Calu3 (cell line): ENCODE data around the gene SLC39A7. TPM values are rescaled to one million over a fixed set of nuclear protein-coding genes. Genes with fewer than 3 reads are reported as not detected.

ENCODE experiments used
- BruUV-seq: library from RNA; stranded (reverse); fragments of 400-500 nt; replicated peaks from 2 replicates; lab custom pipeline; 2021; lab: Mats Ljungman, UMichigan
- CTCF ChIA-PET: fragments of 300-600 bp; sonication (Branson Sonifier 250); formaldehyde crosslinking; loops from one replicate; lab custom pipeline; 2022; ENCODE audit warnings: antibody characterized with exemption; lab: Charles Lee
- DNase-seq: peaks from one replicate; pipeline ENCODE4 v3.0.0; 2022
- H3K27ac Mint-ChIP-seq: one replicate; pipeline ENCODE4 v1.8.0; 2022; ENCODE audit warnings: mixed read lengths; ENCODE audit not compliant: unreplicated experiment
- H3K27me3 Mint-ChIP-seq: one replicate; pipeline ENCODE4 v1.8.0; 2022; ENCODE audit warnings: mixed read lengths; ENCODE audit not compliant: unreplicated experiment
- H3K36me3 Mint-ChIP-seq: one replicate; pipeline ENCODE4 v1.8.0; 2022; ENCODE audit warnings: mild to moderate bottlenecking, moderate library complexity, mixed read lengths; ENCODE audit not compliant: insufficient read depth, unreplicated experiment
- H3K4me1 Mint-ChIP-seq: one replicate; pipeline ENCODE4 v1.8.0; 2022; ENCODE audit warnings: mild to moderate bottlenecking, low read depth, mixed read lengths; ENCODE audit not compliant: unreplicated experiment
- H3K4me3 Mint-ChIP-seq: one replicate; pipeline ENCODE4 v1.8.0; 2022; ENCODE audit warnings: mild to moderate bottlenecking, low read depth, moderate library complexity, mixed read lengths; ENCODE audit not compliant: unreplicated experiment
- H3K9me3 Mint-ChIP-seq: one replicate; pipeline ENCODE4 v1.8.0; 2022; ENCODE audit warnings: low read depth, mixed read lengths; ENCODE audit not compliant: unreplicated experiment
- CTCF ChIP-seq: fragments of 200-600 bp; IDR thresholded peaks from one replicate; pipeline ENCODE4 v1.8.0; 2022; ENCODE audit warnings: antibody characterized with exemption; ENCODE audit not compliant: unreplicated experiment
- intact Hi-C: fragments of 100-400 bp; cut with micrococcal nuclease; formaldehyde crosslinking; loops from one replicate; pipeline ENCODE4 v1.10.0; 2022; ENCODE audit not compliant: unreplicated experiment
- total RNA-seq: library from RNA; stranded (reverse); gene quantifications from 2 replicates; pipeline ENCODE4 v1.2.3, GENCODE V29; 2022

The SLC39A7 gene
- total RNA-seq, 1 experiment from 2014 or later: 201 TPM

GRCh38 chr6:33181141-33181540 is 19.5 kb upstream of the SLC39A7 start:
- H3K27ac Mint-ChIP-seq: no peak overlapping the region
- H3K4me3 Mint-ChIP-seq: no peak overlapping the region
- peaks cover 78% of the 10 kb centered on the region for H3K27me3 Mint-ChIP-seq
- CTCF ChIA-PET: no interaction called here
- H3K36me3 Mint-ChIP-seq: no peaks in the 10 kb centered on the region
- BruUV-seq: no TSS peak
- no peak for TF ChIP-seq CTCF
- H3K4me1 Mint-ChIP-seq: no peaks in the 10 kb centered on the region
- intact Hi-C loops: no loop called here
- DNase-seq: no peak
- peaks cover 7% of the 10 kb centered on the region for H3K9me3 Mint-ChIP-seq

DNA sequence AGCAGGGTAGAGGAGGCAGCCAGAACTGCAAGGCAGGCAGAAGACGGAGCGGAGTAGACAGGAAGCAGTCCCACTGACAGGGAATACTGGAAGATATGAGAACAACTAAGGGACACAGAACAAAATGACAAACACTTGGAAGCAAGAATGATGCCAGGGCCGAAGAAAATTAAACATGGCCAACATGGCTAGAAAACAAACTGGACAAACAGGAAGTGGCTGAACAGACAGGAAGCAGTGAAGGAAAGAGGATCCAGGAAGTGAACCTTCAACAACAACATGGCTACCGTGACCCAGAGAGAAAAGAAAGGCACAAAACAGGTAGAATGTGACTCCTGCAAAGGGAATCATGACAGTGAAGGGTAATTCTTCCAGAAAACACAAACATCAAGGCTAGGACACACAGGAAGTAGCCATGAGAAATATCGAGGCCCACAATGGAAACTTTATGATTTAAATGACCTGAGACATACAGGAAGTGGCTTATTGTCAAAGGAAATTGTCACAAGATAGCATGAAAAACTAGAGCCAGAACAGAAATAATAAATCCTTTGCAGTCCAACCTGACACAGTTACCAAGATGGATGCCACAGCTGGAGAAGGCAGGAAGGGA is 17.5 kb upstream of the SLC39A7 start:
- Mint-ChIP-seq H3K36me3 (no peaks in the 10 kb centered on the region), H3K4me3 (no peak overlapping the region), H3K27ac (no peak overlapping the region), H3K27me3 (peaks cover 78% of the 10 kb centered on the region), H3K4me1 (no peaks in the 10 kb centered on the region), H3K9me3 (peaks cover 7% of the 10 kb centered on the region)
- intact Hi-C loops: no loop called here
- BruUV-seq: no TSS peak
- no peak for DNase-seq
- CTCF ChIA-PET: no interaction called here
- no peak for TF ChIP-seq CTCF

DNA sequence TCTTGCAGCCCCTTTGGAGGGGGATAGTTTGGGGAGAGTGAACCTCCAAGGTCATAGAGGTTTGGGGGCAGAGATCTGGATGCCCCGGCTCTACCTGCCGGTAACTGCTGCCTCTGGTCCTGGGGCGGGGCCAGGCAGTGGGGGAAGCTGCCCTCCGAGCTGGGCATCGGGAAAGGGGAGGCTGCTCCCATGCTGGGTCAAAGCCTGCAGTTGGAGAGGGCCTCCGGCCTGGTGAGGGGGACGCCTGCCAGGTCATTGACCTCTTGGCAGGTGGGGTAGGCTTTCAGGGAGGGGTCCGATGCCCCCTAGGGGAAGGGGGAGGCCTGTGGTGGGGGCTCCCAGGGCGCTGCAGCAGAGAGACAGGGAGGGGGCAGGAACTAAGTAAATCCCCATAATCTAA is 15.5 kb upstream of the SLC39A7 start:
- CTCF ChIA-PET: no interaction called here
- intact Hi-C loops: no loop called here
- H3K27ac Mint-ChIP-seq: no peak overlapping the region
- BruUV-seq: no TSS peak
- no peaks in the 10 kb centered on the region for H3K36me3 Mint-ChIP-seq
- H3K27me3 Mint-ChIP-seq: peaks cover 78% of the 10 kb centered on the region
- no peak for TF ChIP-seq CTCF
- H3K9me3 Mint-ChIP-seq: peaks cover 7% of the 10 kb centered on the region
- no peaks in the 10 kb centered on the region for H3K4me1 Mint-ChIP-seq
- DNase-seq: no peak
- H3K4me3 Mint-ChIP-seq: no peak overlapping the region

GRCh38 chr6:33185654-33186187 is 14.9 kb upstream of the SLC39A7 start:
- intact Hi-C loops: no loop called here
- no peak for TF ChIP-seq CTCF
- H3K36me3 Mint-ChIP-seq: no peaks in the 10 kb centered on the region
- H3K27me3 Mint-ChIP-seq: peaks cover 78% of the 10 kb centered on the region
- H3K9me3 Mint-ChIP-seq: peaks cover 7% of the 10 kb centered on the region
- H3K4me1 Mint-ChIP-seq: no peaks in the 10 kb centered on the region
- H3K4me3 Mint-ChIP-seq: no peak overlapping the region
- BruUV-seq: no TSS peak
- CTCF ChIA-PET: interaction anchor here (0.6 to 0.7 kb wide), 2 partner anchors 37 to 58 kb away, joined by 3 to 4 read pairs; no protein-coding TSS in a partner anchor
- H3K27ac Mint-ChIP-seq: no peak overlapping the region
- no peak for DNase-seq
